GM12873 (cell line): ENCODE data around the gene TGFBI.

Source experiments
- TF ChIP-seq, protein P1 (sequence below): IDR thresholded peaks from 2 replicates; pipeline ENCODE4 v1.5.1; 2012; ENCODE audit warnings: low read depth, mild to moderate bottlenecking, moderate library complexity, low read length, control low read depth; ENCODE audit not compliant: insufficient read depth; ENCODE audit errors: missing control alignments

TGFBI gene

DNA sequence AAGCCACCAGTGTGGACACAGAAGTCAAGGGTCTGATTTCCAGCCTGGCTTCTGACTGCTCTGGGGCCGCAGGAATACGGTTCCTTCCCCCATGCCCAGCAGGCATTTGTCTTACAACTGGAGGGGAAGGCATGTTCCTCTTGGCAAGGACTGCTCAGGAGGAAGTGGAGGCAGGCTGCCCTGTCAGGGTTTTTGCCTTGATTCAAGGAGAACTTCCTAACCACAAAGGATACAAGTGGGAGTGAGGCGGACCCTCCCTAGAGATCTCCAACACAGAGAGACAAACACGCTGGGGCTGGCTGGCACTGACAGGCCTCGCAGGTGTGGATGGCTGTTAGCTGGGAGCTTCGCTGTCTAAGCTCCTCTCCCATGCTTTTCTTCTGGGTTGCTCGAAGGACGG is 19.1 kb downstream of the TGFBI start:
- TF ChIP-seq, protein P1, sequence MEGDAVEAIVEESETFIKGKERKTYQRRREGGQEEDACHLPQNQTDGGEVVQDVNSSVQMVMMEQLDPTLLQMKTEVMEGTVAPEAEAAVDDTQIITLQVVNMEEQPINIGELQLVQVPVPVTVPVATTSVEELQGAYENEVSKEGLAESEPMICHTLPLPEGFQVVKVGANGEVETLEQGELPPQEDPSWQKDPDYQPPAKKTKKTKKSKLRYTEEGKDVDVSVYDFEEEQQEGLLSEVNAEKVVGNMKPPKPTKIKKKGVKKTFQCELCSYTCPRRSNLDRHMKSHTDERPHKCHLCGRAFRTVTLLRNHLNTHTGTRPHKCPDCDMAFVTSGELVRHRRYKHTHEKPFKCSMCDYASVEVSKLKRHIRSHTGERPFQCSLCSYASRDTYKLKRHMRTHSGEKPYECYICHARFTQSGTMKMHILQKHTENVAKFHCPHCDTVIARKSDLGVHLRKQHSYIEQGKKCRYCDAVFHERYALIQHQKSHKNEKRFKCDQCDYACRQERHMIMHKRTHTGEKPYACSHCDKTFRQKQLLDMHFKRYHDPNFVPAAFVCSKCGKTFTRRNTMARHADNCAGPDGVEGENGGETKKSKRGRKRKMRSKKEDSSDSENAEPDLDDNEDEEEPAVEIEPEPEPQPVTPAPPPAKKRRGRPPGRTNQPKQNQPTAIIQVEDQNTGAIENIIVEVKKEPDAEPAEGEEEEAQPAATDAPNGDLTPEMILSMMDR: no peak

DNA sequence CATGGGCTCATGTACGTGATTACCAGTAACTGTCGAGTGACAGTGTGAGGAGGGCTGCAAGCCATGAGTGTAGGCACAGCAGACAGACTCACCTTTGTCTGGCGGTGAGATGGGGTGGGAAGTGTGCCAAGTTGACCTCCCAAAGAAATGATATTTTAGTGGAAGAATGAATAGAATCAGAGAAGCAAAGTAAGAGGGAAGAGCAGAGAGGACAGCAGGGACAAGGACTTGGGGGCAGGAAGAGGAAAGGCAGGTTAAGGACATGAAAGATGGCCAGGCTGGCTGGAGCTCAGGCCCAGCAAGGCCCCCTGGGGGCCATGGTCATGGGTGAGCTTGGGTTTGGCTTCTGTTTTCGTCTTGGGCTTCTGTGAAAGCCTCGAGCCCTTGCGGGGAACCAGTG is 20.2 kb downstream of the TGFBI start:
- TF ChIP-seq, protein P1: no peak

DNA sequence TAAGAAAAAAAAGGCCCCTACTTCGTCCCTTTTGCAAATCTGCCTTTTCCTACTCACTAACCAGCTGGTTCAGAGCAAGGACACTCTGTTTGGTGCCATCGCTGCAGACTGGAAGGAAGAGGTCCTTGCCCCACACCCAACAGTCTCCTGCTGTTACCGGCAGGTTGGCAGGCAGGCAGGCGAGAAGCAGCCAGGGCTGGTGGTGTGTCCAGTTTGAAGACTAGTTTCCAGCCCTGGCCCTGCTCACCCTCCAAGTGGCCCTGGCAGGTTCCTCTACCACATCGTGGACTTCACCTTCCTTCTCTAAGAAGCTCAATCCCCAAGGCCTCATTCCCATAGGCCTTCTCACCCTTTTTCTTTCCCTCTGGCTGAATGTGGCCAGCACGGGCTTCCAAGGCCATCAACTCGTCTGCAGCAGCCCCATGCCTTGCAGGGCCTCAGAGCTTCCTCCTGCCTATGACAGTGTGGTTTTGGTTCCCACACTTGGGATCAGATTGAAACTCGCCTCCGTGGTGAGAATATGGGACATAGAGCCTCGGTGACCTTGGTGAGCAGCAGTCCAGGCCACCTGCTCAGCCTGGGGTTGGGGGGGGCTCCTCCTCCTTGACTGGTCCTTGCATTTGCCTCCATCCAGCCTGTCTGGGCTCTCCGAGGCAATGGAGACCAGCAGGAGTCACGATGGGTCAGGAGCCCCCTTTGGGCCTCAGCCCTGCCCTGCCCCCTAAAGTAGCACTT is 22.9 kb downstream of the TGFBI start:
- TF ChIP-seq, protein P1: no peak

DNA sequence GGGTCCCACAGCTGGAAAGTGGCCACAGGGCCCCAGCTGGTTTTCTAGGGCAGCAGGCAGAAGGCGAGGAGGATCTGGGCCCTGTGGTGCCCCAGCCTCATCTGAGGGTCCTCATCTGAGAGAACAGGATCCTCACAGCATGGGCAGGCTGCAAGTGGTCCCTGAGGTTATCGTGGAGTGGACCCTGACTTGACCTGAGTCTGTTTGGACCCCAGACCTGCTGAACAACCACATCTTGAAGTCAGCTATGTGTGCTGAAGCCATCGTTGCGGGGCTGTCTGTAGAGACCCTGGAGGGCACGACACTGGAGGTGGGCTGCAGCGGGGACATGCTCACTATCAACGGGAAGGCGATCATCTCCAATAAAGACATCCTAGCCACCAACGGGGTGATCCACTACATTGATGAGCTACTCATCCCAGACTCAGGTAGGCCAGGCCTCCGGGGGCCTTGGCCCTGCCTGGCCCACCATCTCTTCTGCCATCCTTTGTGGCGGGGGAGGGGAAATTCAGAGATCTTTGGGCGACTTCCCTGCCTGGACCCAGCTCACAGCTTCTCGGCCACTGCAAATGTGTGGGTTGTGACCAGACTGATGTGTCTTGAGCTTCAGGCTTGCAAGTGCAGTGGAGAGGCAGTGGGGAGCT is 24.0 kb downstream of the TGFBI start:
- TF ChIP-seq, protein P1: no peak

DNA sequence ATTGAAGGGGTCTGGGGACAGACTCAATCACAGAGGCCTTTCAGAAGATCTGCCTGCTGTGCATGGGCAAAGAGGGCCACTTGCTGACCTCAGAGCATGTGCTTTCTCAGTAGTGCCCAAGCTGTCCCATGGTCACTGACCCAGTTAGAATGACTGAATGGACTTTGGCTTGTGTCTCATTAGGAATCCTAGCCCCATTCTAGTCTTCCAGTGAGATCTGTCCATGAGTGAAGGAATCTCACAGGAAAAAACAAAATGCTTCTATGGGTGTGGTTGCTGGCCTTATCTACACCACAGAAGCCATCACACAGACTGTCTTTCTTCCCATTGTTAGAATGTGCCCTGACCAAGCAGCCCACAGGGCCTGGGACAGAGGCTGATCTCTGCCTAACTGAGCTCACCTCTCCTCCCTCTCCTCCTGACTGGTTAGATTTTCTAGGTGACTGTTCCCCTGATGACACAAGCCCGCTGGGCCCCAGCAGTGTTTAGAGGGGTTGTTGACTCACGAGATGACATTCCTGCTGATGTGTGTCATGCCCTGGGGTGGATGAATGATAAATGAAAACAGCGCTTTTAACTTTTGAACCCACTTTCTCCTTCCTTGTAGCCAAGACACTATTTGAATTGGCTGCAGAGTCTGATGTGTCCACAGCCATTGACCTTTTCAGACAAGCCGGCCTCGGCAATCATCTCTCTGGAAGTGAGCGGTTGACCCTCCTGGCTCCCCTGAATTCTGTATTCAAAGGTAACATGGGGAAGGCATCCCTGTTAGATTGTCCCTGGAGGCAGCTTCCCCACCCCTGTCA is 24.8 kb downstream of the TGFBI start:
- TF ChIP-seq, protein P1: no peak

DNA sequence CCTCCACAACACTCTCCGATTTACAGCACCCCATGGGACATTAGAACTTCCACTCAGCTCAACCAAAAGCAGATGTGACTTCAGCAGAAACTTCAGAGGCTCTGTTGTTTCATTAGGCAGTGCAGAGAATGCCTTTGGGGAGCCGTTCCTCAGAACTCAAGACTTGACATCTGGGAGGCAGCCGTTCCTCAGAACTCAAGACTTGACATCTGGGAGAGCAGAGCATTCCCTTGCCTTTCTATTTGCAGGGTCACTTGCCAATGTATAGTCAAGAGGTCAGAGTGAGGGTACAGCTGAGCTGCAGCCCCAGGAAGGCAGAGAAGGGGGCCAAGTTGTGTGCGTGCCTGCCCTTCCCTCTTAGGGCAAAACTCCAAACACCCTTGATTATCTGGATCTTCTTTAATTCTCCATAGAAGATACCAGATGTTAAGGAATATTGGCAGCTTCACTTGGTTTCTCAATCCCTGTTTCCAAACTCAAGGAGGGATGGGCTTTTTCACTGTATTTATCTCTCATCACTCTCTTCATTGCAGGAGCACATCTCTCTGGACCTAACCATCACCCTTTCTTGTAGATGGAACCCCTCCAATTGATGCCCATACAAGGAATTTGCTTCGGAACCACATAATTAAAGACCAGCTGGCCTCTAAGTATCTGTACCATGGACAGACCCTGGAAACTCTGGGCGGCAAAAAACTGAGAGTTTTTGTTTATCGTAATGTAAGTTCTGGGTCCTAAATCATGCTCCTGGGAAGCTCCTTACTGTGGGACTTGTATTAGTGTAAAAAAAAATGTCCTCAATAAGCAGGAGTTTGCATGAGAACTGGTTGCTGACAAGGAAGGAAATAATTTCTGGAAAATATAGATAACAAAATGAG is 25.6 kb downstream of the TGFBI start:
- TF ChIP-seq, protein P1: no peak
